SH-SY5Y (cell line): ENCODE measurements around the gene CDH22.

Experiments used
- GATA2 ChIP-seq: IDR thresholded peaks from 2 replicates; pipeline ENCODE4 v1.6.1; 2011; ENCODE audit warnings: mild to moderate bottlenecking, low read depth, low read length
- GATA3 ChIP-seq: IDR thresholded peaks from 2 replicates; pipeline ENCODE4 v1.6.1; 2011; ENCODE audit warnings: low read depth, mild to moderate bottlenecking, low read length, moderate library complexity

GRCh38 chr20:46221256-46221833 is 87.0 kb downstream of the CDH22 start:
- TF ChIP-seq GATA2 (no peak), GATA3 (no peak)
